Loucy (cell line): ENCODE data around the gene DCAF12L2.

Experiments
- H2AFZ ChIP-seq: fragments of 200-600 bp; sonication (generic); 2 replicates; pipeline ENCODE4 v1.6.0; 2016; ENCODE audit warnings: antibody characterized with exemption, mild to moderate bottlenecking, low read length, moderate library complexity
- H3F3A ChIP-seq: fragments of 200-600 bp; 2 replicates; pipeline ENCODE4 v1.6.0; 2016; ENCODE audit warnings: antibody characterized with exemption, low read depth, mild to moderate bottlenecking
- H3K27me3 ChIP-seq: fragments of 200-600 bp; sonication (generic); 2 replicates; pipeline ENCODE4 v1.6.1; 2014; ENCODE audit warnings: low read length, mild to moderate bottlenecking; ENCODE audit not compliant: insufficient read depth, poor library complexity, severe bottlenecking
- H3K36me3 ChIP-seq: fragments of 200-600 bp; sonication (generic); 2 replicates; pipeline ENCODE4 v1.6.1; 2016; ENCODE audit warnings: low read length; ENCODE audit not compliant: insufficient read depth
- H3K4me1 ChIP-seq: fragments of 200-600 bp; sonication (generic); 2 replicates; pipeline ENCODE4 v1.5.1; 2014; ENCODE audit warnings: low read length, mild to moderate bottlenecking; ENCODE audit not compliant: insufficient read depth, poor library complexity, severe bottlenecking
- H3K4me2 ChIP-seq: fragments of 200-600 bp; sonication (generic); 2 replicates; pipeline ENCODE4 v1.6.0; 2014; ENCODE audit warnings: antibody characterized with exemption, low read length, low read depth, mild to moderate bottlenecking; ENCODE audit not compliant: poor library complexity, severe bottlenecking
- H3K4me3 ChIP-seq: fragments of 200-600 bp; sonication (generic); 2 replicates; pipeline ENCODE4 v1.5.1; 2014; ENCODE audit warnings: low read length, mild to moderate bottlenecking, mixed read lengths; ENCODE audit not compliant: poor library complexity, severe bottlenecking
- H3K79me2 ChIP-seq: fragments of 200-600 bp; sonication (generic); 2 replicates; pipeline ENCODE4 v1.6.1; 2014; ENCODE audit warnings: low read length; ENCODE audit not compliant: insufficient read depth
- H3K9ac ChIP-seq: fragments of 200-600 bp; sonication (generic); 2 replicates; pipeline ENCODE4 v1.6.0; 2014; ENCODE audit warnings: mild to moderate bottlenecking, low read depth, low read length, moderate library complexity; ENCODE audit not compliant: poor library complexity, severe bottlenecking
- H3K9me2 ChIP-seq: fragments of 200-600 bp; sonication (generic); replicated peaks from 2 replicates; pipeline ENCODE4 v1.6.1; 2016; ENCODE audit warnings: low read depth, low read length, mixed read lengths
- H3K9me3 ChIP-seq: fragments of 200-600 bp; sonication (generic); 2 replicates; pipeline ENCODE4 v1.6.1; 2014; ENCODE audit warnings: mild to moderate bottlenecking, antibody characterized with exemption, low read length, low read depth; ENCODE audit not compliant: insufficient read depth
- H4K20me1 ChIP-seq: fragments of 200-600 bp; sonication (generic); 2 replicates; pipeline ENCODE4 v1.6.0; 2014; ENCODE audit warnings: antibody characterized with exemption, low read length, mild to moderate bottlenecking; ENCODE audit not compliant: insufficient read depth, poor library complexity, severe bottlenecking
- EZH2phosphoT487 ChIP-seq: fragments of 200-600 bp; IDR thresholded peaks from 2 replicates; pipeline ENCODE4 v1.6.1; 2018; ENCODE audit warnings: antibody characterized with exemption, mild to moderate bottlenecking, moderate library complexity, borderline replicate concordance
- TF ChIP-seq, protein P1 (sequence below): fragments of 200-600 bp; sonication (generic); conservative IDR thresholded peaks from 2 replicates; pipeline ENCODE4 v1.5.1; 2014; ENCODE audit warnings: mild to moderate bottlenecking, antibody characterized with exemption, low read length

The DCAF12L2 gene

GRCh38 chrX:126164689-126165400, 1.2 kb downstream of the DCAF12L2 start:
- Histone ChIP-seq H3F3A (no peaks in the 10 kb centered on the region), H3K9ac (no peak overlapping the region), H4K20me1 (no peaks in the 10 kb centered on the region), H3K79me2 (no peaks in the 10 kb centered on the region), H3K27me3 (no peaks in the 10 kb centered on the region), H3K4me2 (no peak overlapping the region), H3K9me3 (no peaks in the 10 kb centered on the region), H3K4me3 (no peak overlapping the region), H3K9me2 (no peaks in the 10 kb centered on the region), H3K36me3 (no peaks in the 10 kb centered on the region), H2AFZ (no peak overlapping the region), H3K4me1 (no peaks in the 10 kb centered on the region)
- TF ChIP-seq, protein P1, sequence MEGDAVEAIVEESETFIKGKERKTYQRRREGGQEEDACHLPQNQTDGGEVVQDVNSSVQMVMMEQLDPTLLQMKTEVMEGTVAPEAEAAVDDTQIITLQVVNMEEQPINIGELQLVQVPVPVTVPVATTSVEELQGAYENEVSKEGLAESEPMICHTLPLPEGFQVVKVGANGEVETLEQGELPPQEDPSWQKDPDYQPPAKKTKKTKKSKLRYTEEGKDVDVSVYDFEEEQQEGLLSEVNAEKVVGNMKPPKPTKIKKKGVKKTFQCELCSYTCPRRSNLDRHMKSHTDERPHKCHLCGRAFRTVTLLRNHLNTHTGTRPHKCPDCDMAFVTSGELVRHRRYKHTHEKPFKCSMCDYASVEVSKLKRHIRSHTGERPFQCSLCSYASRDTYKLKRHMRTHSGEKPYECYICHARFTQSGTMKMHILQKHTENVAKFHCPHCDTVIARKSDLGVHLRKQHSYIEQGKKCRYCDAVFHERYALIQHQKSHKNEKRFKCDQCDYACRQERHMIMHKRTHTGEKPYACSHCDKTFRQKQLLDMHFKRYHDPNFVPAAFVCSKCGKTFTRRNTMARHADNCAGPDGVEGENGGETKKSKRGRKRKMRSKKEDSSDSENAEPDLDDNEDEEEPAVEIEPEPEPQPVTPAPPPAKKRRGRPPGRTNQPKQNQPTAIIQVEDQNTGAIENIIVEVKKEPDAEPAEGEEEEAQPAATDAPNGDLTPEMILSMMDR: no peak
- TF ChIP-seq EZH2phosphoT487: no peak

DNA sequence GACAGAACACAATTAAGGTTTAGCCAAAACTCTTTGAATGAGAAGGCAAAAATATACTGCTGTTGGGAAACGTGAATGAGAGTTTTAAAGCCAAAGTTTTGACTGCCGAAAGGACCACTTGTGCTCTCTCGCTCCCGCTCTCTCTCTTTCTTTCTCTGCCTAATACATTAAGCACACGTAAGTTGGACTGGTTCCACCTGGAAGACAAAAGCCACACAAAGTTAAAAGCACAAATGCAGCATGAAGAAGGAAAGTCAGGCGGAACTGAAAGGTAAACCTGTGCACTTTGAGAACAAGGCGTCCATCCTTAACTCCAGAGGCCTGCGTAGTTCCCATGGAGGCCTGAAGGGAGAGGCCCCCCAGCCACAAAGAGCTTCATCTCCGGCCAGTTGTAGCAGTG, 1.9 kb downstream of the DCAF12L2 start:
- H3K27me3 ChIP-seq: no peaks in the 10 kb centered on the region
- H3K79me2 ChIP-seq: no peaks in the 10 kb centered on the region
- H3K9ac ChIP-seq: no peak overlapping the region
- no peak overlapping the region for H3K4me3 ChIP-seq
- no peaks in the 10 kb centered on the region for H3K4me1 ChIP-seq
- no peaks in the 10 kb centered on the region for H3F3A ChIP-seq
- TF ChIP-seq, protein P1: no peak
- TF ChIP-seq EZH2phosphoT487: no peak
- H4K20me1 ChIP-seq: no peaks in the 10 kb centered on the region
- no peak overlapping the region for H2AFZ ChIP-seq
- H3K36me3 ChIP-seq: no peaks in the 10 kb centered on the region
- H3K4me2 ChIP-seq: no peak overlapping the region
- H3K9me2 ChIP-seq: no peaks in the 10 kb centered on the region
- H3K9me3 ChIP-seq: no peaks in the 10 kb centered on the region

GRCh38 chrX:126141014-126141413, 25.1 kb downstream of the DCAF12L2 start:
- Histone ChIP-seq H3K9me2 (no peaks in the 10 kb centered on the region), H2AFZ (no peak overlapping the region)

More at GRCh38 chrX:126141014-126141413, 25.1 kb downstream of the DCAF12L2 start:
- no peak overlapping the region for H3K4me2 ChIP-seq
- H3K4me1 ChIP-seq: no peaks in the 10 kb centered on the region
- no peaks in the 10 kb centered on the region for H3K36me3 ChIP-seq
- no peak overlapping the region for H3K9ac ChIP-seq
- H3K27me3 ChIP-seq: no peaks in the 10 kb centered on the region
- no peaks in the 10 kb centered on the region for H4K20me1 ChIP-seq
- H3K4me3 ChIP-seq: no peak overlapping the region
- no peaks in the 10 kb centered on the region for H3K9me3 ChIP-seq
- TF ChIP-seq EZH2phosphoT487: no peak
- TF ChIP-seq, protein P1: no peak
- H3F3A ChIP-seq: no peaks in the 10 kb centered on the region
- no peaks in the 10 kb centered on the region for H3K79me2 ChIP-seq
